Measurements from ENCODE around the gene P2RX5.

- no peak for TF ChIP-seq CTCF (conservative IDR thresholded peaks at IDR 0.05; ENCODE audit: low read length)
- no peak for TF ChIP-seq EZH2phosphoT487 (IDR thresholded peaks at IDR 0.05; ENCODE audit: borderline replicate concordance)
These were observed 26.4 kb downstream of the P2RX5 start for GRCh38 chr17:3669548-3669947.

All from Loucy (cell line).